AG04449 (cell line): ENCODE measurements around the gene CNRIP1.

Experiments
- CTCF ChIA-PET: fragments of 350-600 bp; formaldehyde crosslinking; extraction: SDS; loops from one replicate; lab custom pipeline; 2021; ENCODE audit warnings: antibody characterized with exemption; lab: Yijun Ruan, JAX
- POLR2A ChIA-PET: fragments of 400-600, 350-600 bp; formaldehyde crosslinking; extraction: SDS; loops from one replicate; lab custom pipeline; 2020; ENCODE audit warnings: antibody characterized with exemption, inconsistent platforms; lab: Yijun Ruan, JAX
- DNase-seq: peaks from one replicate; pipeline ENCODE4 v3.0.0-alpha.2; 2010; ENCODE audit warnings: low read depth, low spot score
- H3K4me3 ChIP-seq: 2 replicates; pipeline ENCODE4 v1.5.1; 2011; ENCODE audit warnings: low read depth, mild to moderate bottlenecking, control low read depth, low read length
- CTCF ChIP-seq: IDR thresholded peaks from one replicate; pipeline ENCODE4 v1.5.1; 2011; ENCODE audit warnings: mild to moderate bottlenecking, moderate library complexity, low read length, control low read depth, inconsistent platforms; ENCODE audit not compliant: insufficient read depth; ENCODE audit errors: missing control alignments

CNRIP1 gene

GRCh38 chr2:68244456-68244855, 75.3 kb downstream of the CNRIP1 start:
- no peak for TF ChIP-seq CTCF
- ChIA-PET CTCF (interaction anchor here (0.6 to 6.4 kb wide), 14 partner anchors 10 to 190 kb away, joined by 3 to 82 read pairs (median 3); no protein-coding TSS in a partner anchor), POLR2A (no interaction called here)
- no peak overlapping the region for H3K4me3 ChIP-seq
- DNase-seq, result no peak
